Mucosa of descending colon (tissue), 3 donors: ENCODE measurements around the gene KRTAP19-2. TPM values are rescaled to one million over a fixed set of nuclear protein-coding genes. Genes with fewer than 3 reads are reported as not detected.

Source experiments
- ATAC-seq: fragments of 200-7000 bp; cut with Tn5 transposase; one replicate; pipeline ENCODE4 v1.9.1; 2020; ENCODE audit warnings: mild to moderate bottlenecking, moderate library complexity
- DNase-seq, 3 donors: peaks; one replicate each; pipeline ENCODE4 v3.0.0-alpha.2; 2020
- H3K36me3 ChIP-seq: fragments of 200-600 bp; one replicate; pipeline ENCODE4 v1.8.0; 2021; ENCODE audit warnings: low read depth, mild to moderate bottlenecking
- H3K4me1 ChIP-seq: fragments of 200-600 bp; one replicate; pipeline ENCODE4 v1.8.0; 2021; ENCODE audit warnings: low read depth, mild to moderate bottlenecking
- H3K4me3 ChIP-seq: fragments of 200-600 bp; one replicate; pipeline ENCODE4 v1.8.0; 2021; ENCODE audit warnings: mild to moderate bottlenecking
- H3K9me3 ChIP-seq: fragments of 200-600 bp; one replicate; pipeline ENCODE4 v1.8.0; 2021; ENCODE audit warnings: mild to moderate bottlenecking
- intact Hi-C, 2 donors: fragments of 100-400 bp; cut with DNase I in 1 of 2; cut with micrococcal nuclease in 1 of 2; formaldehyde crosslinking; loops; one replicate each; pipeline versions ENCODE4 v1.11.0 to v1.11.1; 2022; cut with DNase I, micrococcal nuclease
- total RNA-seq, 3 donors: library from RNA; stranded (reverse); fragmentation: NEBNext Ultra II Directional in 2 of 3; extraction: Animal tissue kit (Norgen Biotek cat#: 25700) in 2 of 3; gene quantifications; one replicate each; pipeline versions ENCODE4 v1.2.1 to v1.2.4, GENCODE V29; 2021 to 2023
- TF ChIP-seq, protein P1 (sequence below): fragments of 200-600 bp; IDR thresholded peaks from one replicate; pipeline ENCODE4 v1.8.0; 2022; ENCODE audit warnings: antibody characterized with exemption, mild to moderate bottlenecking
- donor health status: DM: no; HTN: no; CAD: no; lungs with moderate emphysema.
- donor health status: DM: no; HTN: no; CAD: no.
- donor health status: DM: no; HTN: yes; CAD: no.

KRTAP19-2 gene
- total RNA-seq, 3 donors from 2014 or later, result not detected

DNA sequence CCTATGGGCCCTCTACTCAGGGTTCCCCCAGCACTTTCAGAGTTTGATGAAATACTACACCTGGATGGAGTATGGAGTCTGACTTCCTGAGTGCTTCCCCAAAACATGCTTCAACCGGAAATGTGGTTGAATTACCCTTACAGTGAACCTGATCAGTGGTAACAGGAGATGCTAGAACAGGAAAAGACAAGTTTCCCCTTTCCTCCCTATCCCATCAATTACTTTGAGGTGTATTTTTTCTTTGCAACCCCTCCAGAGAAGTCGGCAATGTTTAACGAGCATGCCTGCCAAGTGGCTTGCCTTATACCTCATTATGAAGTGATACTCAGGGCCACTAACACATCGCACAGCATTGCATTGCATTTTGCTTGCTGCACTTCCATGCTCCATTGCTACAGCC, 40.2 kb downstream of the KRTAP19-2 start:
- ATAC-seq (no peak), DNase-seq (no peak)
- Histone ChIP-seq H3K9me3 (peaks cover 4% of the 10 kb centered on the region), H3K4me3 (no peak overlapping the region), H3K4me1 (no peaks in the 10 kb centered on the region), H3K36me3 (no peaks in the 10 kb centered on the region)
- TF ChIP-seq, protein P1, sequence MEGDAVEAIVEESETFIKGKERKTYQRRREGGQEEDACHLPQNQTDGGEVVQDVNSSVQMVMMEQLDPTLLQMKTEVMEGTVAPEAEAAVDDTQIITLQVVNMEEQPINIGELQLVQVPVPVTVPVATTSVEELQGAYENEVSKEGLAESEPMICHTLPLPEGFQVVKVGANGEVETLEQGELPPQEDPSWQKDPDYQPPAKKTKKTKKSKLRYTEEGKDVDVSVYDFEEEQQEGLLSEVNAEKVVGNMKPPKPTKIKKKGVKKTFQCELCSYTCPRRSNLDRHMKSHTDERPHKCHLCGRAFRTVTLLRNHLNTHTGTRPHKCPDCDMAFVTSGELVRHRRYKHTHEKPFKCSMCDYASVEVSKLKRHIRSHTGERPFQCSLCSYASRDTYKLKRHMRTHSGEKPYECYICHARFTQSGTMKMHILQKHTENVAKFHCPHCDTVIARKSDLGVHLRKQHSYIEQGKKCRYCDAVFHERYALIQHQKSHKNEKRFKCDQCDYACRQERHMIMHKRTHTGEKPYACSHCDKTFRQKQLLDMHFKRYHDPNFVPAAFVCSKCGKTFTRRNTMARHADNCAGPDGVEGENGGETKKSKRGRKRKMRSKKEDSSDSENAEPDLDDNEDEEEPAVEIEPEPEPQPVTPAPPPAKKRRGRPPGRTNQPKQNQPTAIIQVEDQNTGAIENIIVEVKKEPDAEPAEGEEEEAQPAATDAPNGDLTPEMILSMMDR, result no peak
- intact Hi-C loops, result no loop called here

DNA sequence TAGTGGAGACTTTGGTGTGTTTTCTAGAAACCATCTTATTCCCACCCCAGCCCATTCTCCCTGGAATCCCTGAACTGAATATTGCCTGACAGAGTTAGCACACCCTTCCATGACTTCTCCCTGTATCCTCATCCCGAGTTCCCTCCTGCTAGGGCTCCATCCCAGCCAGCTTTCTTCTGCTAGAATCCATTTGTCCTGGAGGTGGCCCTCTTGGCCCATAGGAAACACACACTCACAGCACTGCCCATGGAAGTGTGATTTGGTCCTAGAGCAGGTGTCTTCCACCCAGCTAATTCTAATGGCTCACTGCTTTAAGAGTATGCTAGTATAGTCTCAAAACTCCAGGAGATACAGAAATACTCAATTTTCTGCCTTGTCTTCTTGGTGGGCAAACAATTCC, 43.0 kb downstream of the KRTAP19-2 start:
- H3K4me1 ChIP-seq, result no peaks in the 10 kb centered on the region
- ATAC-seq (no peak), DNase-seq (no peak)
- TF ChIP-seq, protein P1, result no peak
- H3K4me3 ChIP-seq, result no peak overlapping the region
- intact Hi-C loops, result no loop called here
- H3K36me3 ChIP-seq, result no peaks in the 10 kb centered on the region
- no peaks in the 10 kb centered on the region for H3K9me3 ChIP-seq

DNA sequence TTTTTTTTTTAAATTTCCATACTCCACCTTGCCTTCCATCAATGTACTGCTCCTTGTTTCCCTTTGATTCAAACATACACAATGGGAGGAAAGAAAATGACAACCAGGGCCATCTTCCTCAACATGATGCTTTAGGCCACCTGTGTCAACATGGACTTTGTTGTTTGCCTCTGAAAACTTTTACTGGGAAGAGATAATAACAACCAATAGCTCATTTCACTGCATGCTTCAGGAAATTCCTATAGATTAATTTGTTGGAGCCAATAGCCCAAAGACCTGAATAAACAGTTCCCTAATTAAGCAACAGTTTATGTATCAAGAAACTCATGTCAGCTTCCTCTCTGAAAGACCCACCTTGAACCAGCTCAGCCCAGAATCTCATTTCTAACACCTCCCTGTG, 44.0 kb downstream of the KRTAP19-2 start:
- no peak overlapping the region for H3K4me3 ChIP-seq
- TF ChIP-seq, protein P1, result no peak
- no peak for ATAC-seq
- no peak for DNase-seq
- H3K9me3 ChIP-seq, result no peaks in the 10 kb centered on the region
- intact Hi-C loops, result no loop called here
- no peaks in the 10 kb centered on the region for H3K36me3 ChIP-seq
- H3K4me1 ChIP-seq, result no peaks in the 10 kb centered on the region

DNA sequence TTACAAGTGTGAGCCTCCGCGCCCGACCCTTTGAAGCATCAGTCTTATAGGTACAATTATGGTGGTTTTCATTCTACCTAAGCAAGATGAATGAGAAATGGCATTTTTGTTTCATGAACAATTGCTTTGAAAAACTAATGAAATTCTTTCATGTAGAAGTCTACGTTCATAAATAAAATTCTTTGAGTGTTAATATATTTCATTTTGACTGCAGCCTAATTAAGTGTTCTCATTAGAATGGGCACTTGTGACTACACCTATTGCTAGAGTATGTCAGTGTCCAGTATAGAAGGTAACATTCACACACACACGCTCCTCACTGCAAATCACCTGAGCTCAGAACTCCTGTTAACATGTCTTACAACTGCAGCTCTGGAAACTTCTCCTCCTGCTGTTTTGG, 47.3 kb downstream of the KRTAP19-2 start, which contains the start of gene KRTAP15-1:
TSS of gene KRTAP15-1 (plus strand) at position 301 of the 400 bp plus-strand sequence. CDS start at position 354, 53 bp downstream.
- no peak for DNase-seq
- intact Hi-C loops, result no loop called here
- Histone ChIP-seq H3K36me3 (no peaks in the 10 kb centered on the region), H3K4me3 (no peak within 1 kb of the TSS), H3K9me3 (no peaks in the 10 kb centered on the region), H3K4me1 (no peaks in the 10 kb centered on the region)
- TF ChIP-seq, protein P1, result no peak
- no peak for ATAC-seq

Other genes starting within 250 kb of the KRTAP19-2 start
- gene KRTAP24-1, start 204.5 kb downstream of the KRTAP19-2 start, total RNA-seq, result not detected
- not detected for gene KRTAP25-1, start 197.9 kb downstream of the KRTAP19-2 start, total RNA-seq
- not detected for gene KRTAP26-1, start 167.1 kb downstream of the KRTAP19-2 start, total RNA-seq
- not detected for gene KRTAP27-1, start 149.7 kb downstream of the KRTAP19-2 start, total RNA-seq
- not detected for gene KRTAP23-1, start 138.8 kb downstream of the KRTAP19-2 start, total RNA-seq
- 10 to 100 TPM in 1 of 3 donors, 1 to 10 TPM in 1, under 1 TPM in 1; 0.47 to 15.0 (median 2.9) TPM for gene KRTAP13-2, start 115.2 kb downstream of the KRTAP19-2 start, total RNA-seq
- not detected for gene KRTAP13-1, start 91.4 kb downstream of the KRTAP19-2 start, total RNA-seq
- gene KRTAP13-3, start 61.5 kb downstream of the KRTAP19-2 start, total RNA-seq, result not detected
- gene KRTAP13-4, start 57.2 kb downstream of the KRTAP19-2 start, total RNA-seq, result not detected
- gene KRTAP15-1, start 47.2 kb downstream of the KRTAP19-2 start, total RNA-seq, result not detected
- gene KRTAP19-1, start 7.1 kb downstream of the KRTAP19-2 start, total RNA-seq, result not detected
- gene KRTAP19-3, start 4.6 kb upstream of the KRTAP19-2 start, total RNA-seq, result not detected
- gene KRTAP19-4, start 9.7 kb upstream of the KRTAP19-2 start, total RNA-seq, result not detected
- not detected for gene KRTAP19-5, start 14.7 kb upstream of the KRTAP19-2 start, total RNA-seq
- gene KRTAP19-6, start 54.4 kb upstream of the KRTAP19-2 start, total RNA-seq, result not detected
- gene KRTAP19-7, start 73.9 kb upstream of the KRTAP19-2 start, total RNA-seq, result not detected
- gene KRTAP22-2, start 103.0 kb upstream of the KRTAP19-2 start, total RNA-seq, result not detected
- not detected for gene KRTAP6-3, start 105.0 kb upstream of the KRTAP19-2 start, total RNA-seq
- gene KRTAP6-2, start 111.5 kb upstream of the KRTAP19-2 start, total RNA-seq, result not detected
- not detected for gene KRTAP22-1, start 113.7 kb upstream of the KRTAP19-2 start, total RNA-seq
- gene KRTAP6-1, start 126.5 kb upstream of the KRTAP19-2 start, total RNA-seq, result not detected
- not detected for gene KRTAP20-1, start 129.0 kb upstream of the KRTAP19-2 start, total RNA-seq
- gene KRTAP20-4, start 133.2 kb upstream of the KRTAP19-2 start, total RNA-seq, result not detected
- gene KRTAP20-2, start 147.8 kb upstream of the KRTAP19-2 start, total RNA-seq, result not detected
- gene KRTAP20-3, start 155.4 kb upstream of the KRTAP19-2 start, total RNA-seq, result not detected
- not detected for gene KRTAP21-3, start 231.3 kb upstream of the KRTAP19-2 start, total RNA-seq